Osteoblast (primary cell): ENCODE measurements around the gene TRMT1. TPM values are rescaled to one million over a fixed set of nuclear protein-coding genes. Genes with fewer than 3 reads are reported as not detected.

ENCODE experiments used
- DNase-seq: peaks from one replicate; pipeline ENCODE4 v3.0.0; 2011; ENCODE audit warnings: low spot score, mixed read lengths; ENCODE audit not compliant: insufficient read length; ENCODE audit errors: missing footprints
- H2AFZ ChIP-seq: 2 replicates; pipeline ENCODE4 v1.6.0; 2011; ENCODE audit warnings: mild to moderate bottlenecking, low read length
- H3K27ac ChIP-seq: 2 replicates; pipeline ENCODE4 v1.5.1; 2011; ENCODE audit warnings: mild to moderate bottlenecking, low read depth, low read length, moderate library complexity
- H3K27me3 ChIP-seq: 2 replicates; pipeline ENCODE4 v1.6.0; 2012; ENCODE audit warnings: mild to moderate bottlenecking, control low read depth, inconsistent platforms, low read length, moderate library complexity; ENCODE audit not compliant: insufficient read depth
- H3K36me3 ChIP-seq: 2 replicates; pipeline ENCODE4 v1.5.1; 2011; ENCODE audit warnings: mild to moderate bottlenecking, low read length, control low read depth, moderate library complexity; ENCODE audit not compliant: insufficient read depth
- H3K4me1 ChIP-seq: 2 replicates; pipeline ENCODE4 v1.5.1; 2011; ENCODE audit warnings: mild to moderate bottlenecking, low read length, control low read depth, moderate library complexity; ENCODE audit not compliant: insufficient read depth
- H3K4me2 ChIP-seq: 2 replicates; pipeline ENCODE4 v1.6.0; 2011; ENCODE audit warnings: mild to moderate bottlenecking, low read length; ENCODE audit not compliant: insufficient read depth
- H3K4me3 ChIP-seq: fragments of 200-600 bp; sonication (generic); 3 replicates; pipeline ENCODE4 v1.5.1; 2012; ENCODE audit warnings: mild to moderate bottlenecking, low read length, inconsistent platforms; ENCODE audit not compliant: insufficient read depth
- H3K79me2 ChIP-seq: 2 replicates; pipeline ENCODE4 v1.6.0; 2012; ENCODE audit warnings: mild to moderate bottlenecking, low read length, control low read depth, inconsistent platforms; ENCODE audit not compliant: insufficient read depth
- H3K9me3 ChIP-seq: 2 replicates; pipeline ENCODE4 v1.5.1; 2011; ENCODE audit warnings: low read depth, low read length, control low read depth
- H4K20me1 ChIP-seq: 2 replicates; pipeline ENCODE4 v1.6.0; 2012; ENCODE audit warnings: mild to moderate bottlenecking, low read length, control low read depth; ENCODE audit not compliant: insufficient read depth
- CTCF ChIP-seq: IDR thresholded peaks from 2 replicates; pipeline ENCODE4 v1.5.1; 2011; ENCODE audit warnings: mild to moderate bottlenecking, low read depth, low read length, moderate library complexity; ENCODE audit errors: extremely low read depth
- total RNA-seq: library from RNA; depleted of rRNA; stranded (reverse); fragments of >200 nt; gene quantifications from 2 replicates; pipeline ENCODE4 v1.2.3, GENCODE V29; 2012

Gene TRMT1
- total RNA-seq, 1 donor, result 29.7 TPM

- H4K20me1 ChIP-seq, result peaks cover 46% of the 10 kb centered on the region
- H3K27ac ChIP-seq, result no peak overlapping the region
- H3K36me3 ChIP-seq, result peaks cover 36% of the 10 kb centered on the region
- no peak overlapping the region for H2AFZ ChIP-seq
- peaks cover 57% of the 10 kb centered on the region for H3K79me2 ChIP-seq
- no peaks in the 10 kb centered on the region for H3K27me3 ChIP-seq
- H3K4me1 ChIP-seq, result no peaks in the 10 kb centered on the region
- H3K4me3 ChIP-seq, result no peak overlapping the region
- TF ChIP-seq CTCF, result no peak
- DNase-seq, result no peak
- no peak overlapping the region for H3K4me2 ChIP-seq
- H3K9me3 ChIP-seq, result no peaks in the 10 kb centered on the region
Observed at GRCh38 chr19:13072188-13072908, 44.2 kb downstream of the TRMT1 start.

GRCh38 chr19:13071444-13072187, 44.9 kb downstream of the TRMT1 start:
- Histone ChIP-seq H2AFZ (no peak overlapping the region), H3K9me3 (no peaks in the 10 kb centered on the region), H3K4me2 (no peak overlapping the region), H3K36me3 (peaks cover 29% of the 10 kb centered on the region), H4K20me1 (peaks cover 53% of the 10 kb centered on the region), H3K4me3 (no peak overlapping the region), H3K4me1 (no peaks in the 10 kb centered on the region), H3K79me2 (peaks cover 65% of the 10 kb centered on the region), H3K27me3 (no peaks in the 10 kb centered on the region), H3K27ac (no peak overlapping the region)
- TF ChIP-seq CTCF, result no peak
- DNase-seq, result no peak

DNA sequence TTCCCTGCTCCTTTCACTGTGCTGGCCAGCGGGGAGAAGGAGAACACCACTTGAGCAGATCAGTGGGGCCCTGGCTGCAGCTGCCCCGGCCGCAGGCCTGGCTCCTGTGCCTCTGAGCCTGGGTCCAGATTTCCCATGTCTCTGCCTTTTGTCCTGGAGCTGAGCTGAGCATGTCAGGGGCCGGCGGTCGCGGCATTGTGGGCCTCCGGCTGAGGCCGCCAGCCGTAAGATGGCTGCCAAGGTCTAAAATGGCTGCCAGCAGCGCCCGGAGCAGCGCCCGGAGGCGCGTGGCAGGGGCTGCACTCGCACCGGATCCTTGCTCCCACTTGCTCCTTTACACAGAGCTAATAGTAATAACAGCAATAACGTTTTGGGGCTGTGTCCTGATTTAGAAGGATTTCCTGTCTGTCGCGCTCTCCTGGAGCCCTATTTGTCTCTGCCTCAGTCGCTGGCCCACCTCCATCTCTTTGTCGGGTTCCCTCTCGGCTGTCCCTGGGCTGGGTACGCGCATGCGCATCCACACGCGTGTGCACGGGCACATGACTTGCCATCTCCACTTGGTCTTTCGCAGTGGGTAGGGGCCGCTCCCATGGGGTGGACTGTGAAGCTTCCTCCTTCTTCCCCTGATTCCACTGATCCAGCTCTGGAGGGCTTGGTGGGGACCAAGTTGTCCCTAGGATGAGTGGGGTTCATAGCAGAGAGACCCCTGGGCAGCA, 46.0 kb downstream of the TRMT1 start:
- H3K9me3 ChIP-seq, result no peaks in the 10 kb centered on the region
- H3K4me3 ChIP-seq, result no peak overlapping the region
- H3K27me3 ChIP-seq, result no peaks in the 10 kb centered on the region
- H3K36me3 ChIP-seq, result peaks cover 20% of the 10 kb centered on the region
- H3K79me2 ChIP-seq, result peaks cover 75% of the 10 kb centered on the region
- no peak for TF ChIP-seq CTCF
- H3K27ac ChIP-seq, result no peak overlapping the region
- H3K4me2 ChIP-seq, result no peak overlapping the region
- H3K4me1 ChIP-seq, result no peaks in the 10 kb centered on the region
- no peak for DNase-seq
- peaks cover 49% of the 10 kb centered on the region for H4K20me1 ChIP-seq
- no peak overlapping the region for H2AFZ ChIP-seq
